HG02759 (cell line): ENCODE measurements around the gene RETREG2.

ENCODE experiments used
- ATAC-seq: cut with Tn5 transposase; IDR thresholded peaks from one replicate; pipeline ENCODE4 v1.9.1; 2021; ENCODE audit warnings: mild to moderate bottlenecking, moderate library complexity; ENCODE audit not compliant: unreplicated experiment

RETREG2 gene

GRCh38 chr2:219177552-219178376 lies at the start of gene RETREG2:
Gene RETREG2 (plus strand): TSS chr2:219178275. CDS start chr2:219178353, 78 bp downstream.
- peak; percentile 55 for ATAC-seq

- no peak for ATAC-seq
Measured at GRCh38 chr2:219128396-219128795, 49.7 kb upstream of the RETREG2 start.

- no peak for ATAC-seq
Measured at GRCh38 chr2:219129589-219129988, 48.5 kb upstream of the RETREG2 start.

GRCh38 chr2:219131327-219131726 lies 46.7 kb upstream of the RETREG2 start:
- ATAC-seq = no peak

GRCh38 chr2:219131744-219132143 lies 46.3 kb upstream of the RETREG2 start:
- ATAC-seq = no peak

GRCh38 chr2:219133976-219134375 lies 44.1 kb upstream of the RETREG2 start:
- no peak for ATAC-seq

- ATAC-seq = no peak
Measured at GRCh38 chr2:219140722-219141121, 37.4 kb upstream of the RETREG2 start.

- no peak for ATAC-seq
Measured at GRCh38 chr2:219142329-219142728, 35.7 kb upstream of the RETREG2 start.

GRCh38 chr2:219149667-219150066 lies 28.4 kb upstream of the RETREG2 start:
- ATAC-seq = no peak

- no peak for ATAC-seq
Measured at GRCh38 chr2:219155054-219155644, 22.9 kb upstream of the RETREG2 start.

GRCh38 chr2:219157396-219157795 lies 20.7 kb upstream of the RETREG2 start:
- no peak for ATAC-seq

GRCh38 chr2:219158025-219158424 lies 20.1 kb upstream of the RETREG2 start:
- ATAC-seq = no peak

- ATAC-seq = no peak
Measured at GRCh38 chr2:219158586-219158985, 19.5 kb upstream of the RETREG2 start.

- no peak for ATAC-seq
Measured at GRCh38 chr2:219159771-219160185, 18.3 kb upstream of the RETREG2 start.

GRCh38 chr2:219160186-219161017 lies 17.7 kb upstream of the RETREG2 start, which contains the start of gene NHEJ1:
Gene NHEJ1 (minus strand): TSS chr2:219160815. CDS start chr2:219158362, 2,453 bp downstream.
- peak; percentile 90 for ATAC-seq

- no peak for ATAC-seq
Measured at GRCh38 chr2:219161097-219161496, 17.0 kb upstream of the RETREG2 start.

- ATAC-seq = no peak
Measured at GRCh38 chr2:219163156-219163555, 14.9 kb upstream of the RETREG2 start.

GRCh38 chr2:219165058-219165911 lies 12.8 kb upstream of the RETREG2 start:
- no peak for ATAC-seq

GRCh38 chr2:219167997-219168396 lies 10.1 kb upstream of the RETREG2 start:
- no peak for ATAC-seq

- no peak for ATAC-seq
Measured at GRCh38 chr2:219168526-219168925, 9.5 kb upstream of the RETREG2 start.
